ENCODE measurements around the gene NBPF20.
"Not testable (repeated sequence)": the region's sequence is repeated elsewhere in the genome, so short reads cannot be mapped to it uniquely, and the experiment has no call there.

- TF ChIP-seq CTCF, POLR2AphosphoS5 (IDR thresholded peaks at IDR 0.05): not testable (repeated sequence)
Observed at GRCh38 chr1:145460684-145461083, 35.3 kb upstream of the NBPF20 start.

All from transverse colon (tissue), 4 donors.